ENCODE measurements around the gene SERP2. TPM values are rescaled to one million over a fixed set of nuclear protein-coding genes. Genes with fewer than 3 reads are reported as not detected.

The SERP2 gene
- total RNA-seq, 1 donor from 2014 or later, result 0.24 TPM

GRCh38 chr13:44364345-44365000 is 9.2 kb upstream of the SERP2 start:
- no peak for TF ChIP-seq CTCF (IDR thresholded peaks at IDR 0.05)
- ATAC-seq (ENCODE audit: low read depth) (no peak), DNase-seq (no peak)
- no peaks in the 10 kb centered on the region for H3K4me1 Mint-ChIP-seq
- no peak overlapping the region for H3K27ac Mint-ChIP-seq
- intact Hi-C loops (cut with micrococcal nuclease), result no loop called here
- CTCF ChIA-PET, result no interaction called here
- H3K36me3 Mint-ChIP-seq (ENCODE audit: low read depth), result no peaks in the 10 kb centered on the region
- peaks cover 6% of the 10 kb centered on the region for H3K27me3 Mint-ChIP-seq
- POLR2A ChIA-PET, result interaction anchor here (0.5 kb wide), 1 partner anchor 161 kb away, joined by 3 read pairs; no protein-coding TSS in a partner anchor
- no peaks in the 10 kb centered on the region for H3K9me3 Mint-ChIP-seq
- H3K4me3 Mint-ChIP-seq, result no peak overlapping the region

- TF ChIP-seq CTCF (IDR thresholded peaks at IDR 0.05), result no peak
- Mint-ChIP-seq H3K4me1 (no peaks in the 10 kb centered on the region), H3K27ac (no peak overlapping the region), H3K9me3 (no peaks in the 10 kb centered on the region), H3K4me3 (no peak overlapping the region), H3K36me3 (ENCODE audit: low read depth) (no peaks in the 10 kb centered on the region), H3K27me3 (peaks cover 6% of the 10 kb centered on the region)
- ChIA-PET CTCF (no interaction called here), POLR2A (no interaction called here)
- DNase-seq (no peak), ATAC-seq (ENCODE audit: low read depth) (no peak)
- intact Hi-C loops (cut with micrococcal nuclease), result no loop called here
These were observed 8.6 kb upstream of the SERP2 start for GRCh38 chr13:44365008-44365407.

- ChIA-PET POLR2A (no interaction called here), CTCF (no interaction called here)
- Mint-ChIP-seq H3K4me1 (no peaks in the 10 kb centered on the region), H3K27me3 (peaks cover 4% of the 10 kb centered on the region), H3K36me3 (ENCODE audit: low read depth) (no peaks in the 10 kb centered on the region), H3K9me3 (no peaks in the 10 kb centered on the region), H3K4me3 (no peak overlapping the region), H3K27ac (no peak overlapping the region)
- no peak for TF ChIP-seq CTCF (IDR thresholded peaks at IDR 0.05)
- ATAC-seq (ENCODE audit: low read depth) (no peak), DNase-seq (no peak)
- intact Hi-C loops (cut with micrococcal nuclease), result no loop called here
These were observed 7.7 kb upstream of the SERP2 start for GRCh38 chr13:44365899-44366298.

GRCh38 chr13:44368062-44368591 is 5.5 kb upstream of the SERP2 start:
- no peak for ATAC-seq (ENCODE audit: low read depth)
- Mint-ChIP-seq H3K4me3 (no peak overlapping the region), H3K27ac (no peak overlapping the region), H3K4me1 (peaks cover 5% of the 10 kb centered on the region), H3K36me3 (ENCODE audit: low read depth) (no peaks in the 10 kb centered on the region), H3K27me3 (peaks cover 21% of the 10 kb centered on the region), H3K9me3 (no peaks in the 10 kb centered on the region)
- intact Hi-C loops (cut with micrococcal nuclease), result no loop called here
- no peak for DNase-seq
- POLR2A ChIA-PET, result no interaction called here
- TF ChIP-seq CTCF (IDR thresholded peaks at IDR 0.05), result no peak
- CTCF ChIA-PET, result no interaction called here

- Mint-ChIP-seq H3K27me3 (peaks cover 21% of the 10 kb centered on the region), H3K4me1 (peaks cover 5% of the 10 kb centered on the region), H3K36me3 (ENCODE audit: low read depth) (no peaks in the 10 kb centered on the region), H3K27ac (no peak overlapping the region), H3K4me3 (no peak overlapping the region), H3K9me3 (no peaks in the 10 kb centered on the region)
- DNase-seq, result no peak
- ATAC-seq (ENCODE audit: low read depth), result no peak
- intact Hi-C loops (cut with micrococcal nuclease), result no loop called here
- ChIA-PET CTCF (no interaction called here), POLR2A (no interaction called here)
- TF ChIP-seq CTCF (IDR thresholded peaks at IDR 0.05), result no peak
These were observed 4.8 kb upstream of the SERP2 start for GRCh38 chr13:44368599-44369368.

Data from activated B cell treated with CpG ODN at 0.5 μM for 24 hours (primary cell).